HepG2 (cell line): ENCODE measurements around the gene TMEM63B. TPM values are rescaled to one million over a fixed set of nuclear protein-coding genes. Genes with fewer than 3 reads are reported as not detected.

Source experiments
- ARID4A ChIP-seq: sonication (generic); formaldehyde crosslinking; IDR thresholded peaks from 2 replicates; pipeline ENCODE4 v1.5.0; 2020; ENCODE audit warnings: mild to moderate bottlenecking, missing genetic modification reagents, borderline replicate concordance
- FOXA3 ChIP-seq: IDR thresholded peaks from 2 replicates; pipeline ENCODE4 v1.6.1; 2016; ENCODE audit warnings: missing genetic modification reagents, missing compliant biosample characterization
- FOXP1 ChIP-seq, 2 experiments: fragments of 450-650 bp in 1 of 2; IDR thresholded peaks; 2 replicates each; pipeline ENCODE4 v1.6.1; 2017 to 2018; ENCODE audit warnings: antibody characterized with exemption in 1 of 2
- GPN1 ChIP-seq: sonication (generic); formaldehyde crosslinking; IDR thresholded peaks from 2 replicates; pipeline ENCODE4 v1.5.1; 2020; ENCODE audit warnings: missing genetic modification reagents, borderline replicate concordance
- HOXA7 ChIP-seq: sonication (generic); formaldehyde crosslinking; IDR thresholded peaks from 2 replicates; pipeline ENCODE4 v1.8.1; 2022; ENCODE audit warnings: mild to moderate bottlenecking, missing genetic modification reagents, moderate library complexity
- POLR2AphosphoS2 ChIP-seq: IDR thresholded peaks from 2 replicates; pipeline ENCODE4 v1.6.1; 2011; ENCODE audit warnings: low read depth, low read length, improper control_type of control experiment
- ZBTB40 ChIP-seq, 2 experiments: fragments of 450-650 bp in 1 of 2; sonication (generic) in 1 of 2; formaldehyde crosslinking in 1 of 2; IDR thresholded peaks; 2 replicates each; pipeline versions ENCODE4 v1.6.1 to v1.8.0; 2016 to 2022; ENCODE audit warnings: antibody characterized with exemption in 1 of 2, mild to moderate bottlenecking in 1 of 2, missing genetic modification reagents in 1 of 2
- polyA plus RNA-seq, 8 experiments: library from polyadenylated mRNA; depleted of rRNA in 3 of 8; stranded (reverse) in 7 of 8; unstranded in 1 of 8; fragments of >200 nt; fragmentation: Illumina TruSeq in 4 of 8; extraction: Trizol in 4 of 8; gene quantifications; 2 replicates each; pipeline versions ENCODE4 v1.2.1 to v1.2.3, GENCODE V29; 2011 to 2016; ENCODE audit warnings: low read depth in 4 of 8, missing spikeins in 1 of 8, mixed read lengths in 1 of 8; ENCODE audit not compliant: insufficient read depth in 1 of 8
- total RNA-seq, 5 experiments: library from RNA; depleted of rRNA; stranded (reverse); fragments of >200 nt; fragmentation: Illumina TruSeq; extraction: Trizol; gene quantifications; 2 replicates each; pipeline ENCODE4 v1.2.3, GENCODE V29; 2016; ENCODE audit warnings: low read depth in 1 of 5
- TF ChIP-seq, protein P1 (sequence below): IDR thresholded peaks from 2 replicates; pipeline ENCODE4 v1.6.1; 2012; ENCODE audit warnings: low read length, improper control_type of control experiment

TMEM63B gene
- total and polyA plus RNA-seq, 2 of the 13 experiments (the other 11 are each of a cell fraction or from before 2014, with no cell fraction given), result 27.4 to 75.8 TPM

GRCh38 chr6:44156494-44157151 lies 29.3 kb downstream of the TMEM63B start (continued):
- TF ChIP-seq ZBTB40 (IDR thresholded peaks at IDR 0.05), result no peak
- TF ChIP-seq ZBTB40 (CRISPR knock-in tag; IDR thresholded peaks at IDR 0.05), result no peak; the same call in 1 of the 2 replicates
- no peak; the same call in 1 of the 2 replicates for TF ChIP-seq POLR2AphosphoS2
- TF ChIP-seq GPN1 (CRISPR knock-in tag), result no peak
- TF ChIP-seq FOXA3 (CRISPR knock-in tag), result peak; percentile 93
- TF ChIP-seq FOXP1 (IDR thresholded peaks at IDR 0.05), result 0 out of 2 replicates have a peak, but pooled peaks have one; percentile 37
- TF ChIP-seq FOXP1 (CRISPR knock-in tag; IDR thresholded peaks at IDR 0.05), result peak; percentile 92
- TF ChIP-seq HOXA7, result no peak
- TF ChIP-seq, protein P1, sequence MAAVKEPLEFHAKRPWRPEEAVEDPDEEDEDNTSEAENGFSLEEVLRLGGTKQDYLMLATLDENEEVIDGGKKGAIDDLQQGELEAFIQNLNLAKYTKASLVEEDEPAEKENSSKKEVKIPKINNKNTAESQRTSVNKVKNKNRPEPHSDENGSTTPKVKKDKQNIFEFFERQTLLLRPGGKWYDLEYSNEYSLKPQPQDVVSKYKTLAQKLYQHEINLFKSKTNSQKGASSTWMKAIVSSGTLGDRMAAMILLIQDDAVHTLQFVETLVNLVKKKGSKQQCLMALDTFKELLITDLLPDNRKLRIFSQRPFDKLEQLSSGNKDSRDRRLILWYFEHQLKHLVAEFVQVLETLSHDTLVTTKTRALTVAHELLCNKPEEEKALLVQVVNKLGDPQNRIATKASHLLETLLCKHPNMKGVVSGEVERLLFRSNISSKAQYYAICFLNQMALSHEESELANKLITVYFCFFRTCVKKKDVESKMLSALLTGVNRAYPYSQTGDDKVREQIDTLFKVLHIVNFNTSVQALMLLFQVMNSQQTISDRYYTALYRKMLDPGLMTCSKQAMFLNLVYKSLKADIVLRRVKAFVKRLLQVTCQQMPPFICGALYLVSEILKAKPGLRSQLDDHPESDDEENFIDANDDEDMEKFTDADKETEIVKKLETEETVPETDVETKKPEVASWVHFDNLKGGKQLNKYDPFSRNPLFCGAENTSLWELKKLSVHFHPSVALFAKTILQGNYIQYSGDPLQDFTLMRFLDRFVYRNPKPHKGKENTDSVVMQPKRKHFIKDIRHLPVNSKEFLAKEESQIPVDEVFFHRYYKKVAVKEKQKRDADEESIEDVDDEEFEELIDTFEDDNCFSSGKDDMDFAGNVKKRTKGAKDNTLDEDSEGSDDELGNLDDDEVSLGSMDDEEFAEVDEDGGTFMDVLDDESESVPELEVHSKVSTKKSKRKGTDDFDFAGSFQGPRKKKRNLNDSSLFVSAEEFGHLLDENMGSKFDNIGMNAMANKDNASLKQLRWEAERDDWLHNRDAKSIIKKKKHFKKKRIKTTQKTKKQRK, result no peak
- TF ChIP-seq ARID4A (CRISPR knock-in tag), result peak; percentile 82; the same call in 1 of the 2 replicates
